Measurements from ENCODE around the gene NHLRC1. TPM values are rescaled to one million over a fixed set of nuclear protein-coding genes. Genes with fewer than 3 reads are reported as not detected.

Gene NHLRC1
- polyA plus RNA-seq, 1 donor from 2014 or later: 0.32 TPM

- Histone ChIP-seq H2AFZ (ENCODE audit: low read depth, low read length) (no peak overlapping the region), H3K27ac (ENCODE audit: low read length) (no peak overlapping the region), H3K79me2 (replicated peaks; ENCODE audit: insufficient read depth, low read length) (no peaks in the 10 kb centered on the region), H3K9ac (ENCODE audit: low read length) (no peak overlapping the region), H3K27me3 (ENCODE audit: insufficient read depth, low read depth, low read length) (no peaks in the 10 kb centered on the region), H3F3A (ENCODE audit: insufficient read depth, low read length, poor library complexity, severe bottlenecking) (no peaks in the 10 kb centered on the region), H3K36me3 (ENCODE audit: insufficient read depth, low read length) (peaks cover 20% of the 10 kb centered on the region), H3K4me2 (ENCODE audit: low read length) (no peak overlapping the region), H4K20me1 (ENCODE audit: insufficient read depth) (no peaks in the 10 kb centered on the region), H3K4me3 (ENCODE audit: low read length) (no peak overlapping the region), H3K9me3 (ENCODE audit: low read length) (no peaks in the 10 kb centered on the region), H3K9me2 (ENCODE audit: insufficient read depth, low read length) (no peaks in the 10 kb centered on the region)
- no peak for TF ChIP-seq CTCF (IDR thresholded peaks at IDR 0.05; ENCODE audit: poor library complexity, severe bottlenecking)
- no peak for TF ChIP-seq EZH2 (IDR thresholded peaks at IDR 0.05; ENCODE audit: borderline replicate concordance, insufficient read depth, low read length, poor library complexity, severe bottlenecking)
- no peak for TF ChIP-seq REST (IDR thresholded peaks at IDR 0.05; ENCODE audit: borderline replicate concordance)
- no peak for TF ChIP-seq EP300 (conservative IDR thresholded peaks at IDR 0.05; ENCODE audit: poor library complexity, severe bottlenecking)
- no peak for TF ChIP-seq RAD21 (conservative IDR thresholded peaks at IDR 0.05)
- no peak for TF ChIP-seq SMC3 (conservative IDR thresholded peaks at IDR 0.05; ENCODE audit: poor library complexity)
- no peak for TF ChIP-seq TAF1 (IDR thresholded peaks at IDR 0.05; ENCODE audit: low read depth)
- TF ChIP-seq MXI1 (conservative IDR thresholded peaks at IDR 0.05; ENCODE audit: poor library complexity, severe bottlenecking): no peak
- TF ChIP-seq POLR2AphosphoS5 (IDR thresholded peaks at IDR 0.05): no peak
These were observed 45.8 kb upstream of the NHLRC1 start for GRCh38 chr6:18168264-18168663.

DNA sequence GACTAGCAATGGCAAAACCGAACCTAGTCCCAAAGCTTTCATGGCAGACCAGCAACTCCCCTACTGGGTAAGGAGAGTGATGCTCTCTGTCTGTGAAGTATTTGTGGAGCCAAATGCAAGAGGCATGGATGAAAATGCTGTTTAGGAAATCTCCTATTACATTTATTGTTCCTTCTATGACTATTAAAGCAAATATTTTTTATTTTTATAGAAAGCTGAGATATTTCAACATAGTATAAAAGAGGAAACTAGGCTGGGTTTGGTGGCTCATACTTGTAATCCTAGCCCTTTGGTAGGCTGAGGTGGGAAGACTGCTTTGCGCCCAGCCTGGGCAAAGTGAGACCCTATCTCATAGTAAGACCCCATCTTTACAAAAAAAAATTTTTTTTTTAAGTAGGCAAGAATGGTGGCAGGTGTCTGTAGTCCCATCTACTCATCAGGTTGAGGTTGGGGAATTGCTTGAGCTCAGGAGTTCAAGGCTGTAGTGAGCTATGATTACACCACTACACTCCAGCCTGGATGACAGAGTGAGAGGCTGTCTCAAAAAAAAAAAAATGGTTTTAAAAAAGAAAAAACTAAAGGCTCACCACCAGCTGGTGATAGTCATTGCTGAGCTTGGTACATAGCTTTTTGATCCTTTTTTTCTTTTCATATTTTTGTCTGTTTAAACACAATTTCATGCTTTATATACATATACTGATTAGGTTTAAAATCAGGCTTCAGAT, 44.0 kb upstream of the NHLRC1 start:
- Histone ChIP-seq H3K27me3 (ENCODE audit: insufficient read depth, low read depth, low read length) (no peaks in the 10 kb centered on the region), H3F3A (ENCODE audit: insufficient read depth, low read length, poor library complexity, severe bottlenecking) (no peaks in the 10 kb centered on the region), H3K4me3 (ENCODE audit: low read length) (no peak overlapping the region), H3K9me2 (ENCODE audit: insufficient read depth, low read length) (no peaks in the 10 kb centered on the region), H3K79me2 (replicated peaks; ENCODE audit: insufficient read depth, low read length) (no peaks in the 10 kb centered on the region), H3K27ac (ENCODE audit: low read length) (no peak overlapping the region), H4K20me1 (ENCODE audit: insufficient read depth) (no peaks in the 10 kb centered on the region), H2AFZ (ENCODE audit: low read depth, low read length) (no peak overlapping the region), H3K4me2 (ENCODE audit: low read length) (no peak overlapping the region), H3K9ac (ENCODE audit: low read length) (no peak overlapping the region), H3K36me3 (ENCODE audit: insufficient read depth, low read length) (peaks cover 20% of the 10 kb centered on the region), H3K9me3 (ENCODE audit: low read length) (no peaks in the 10 kb centered on the region)
- TF ChIP-seq POLR2AphosphoS5 (IDR thresholded peaks at IDR 0.05) (no peak), REST (IDR thresholded peaks at IDR 0.05; ENCODE audit: borderline replicate concordance) (no peak), EP300 (conservative IDR thresholded peaks at IDR 0.05; ENCODE audit: poor library complexity, severe bottlenecking) (no peak), CTCF (IDR thresholded peaks at IDR 0.05; ENCODE audit: poor library complexity, severe bottlenecking) (no peak), TAF1 (IDR thresholded peaks at IDR 0.05; ENCODE audit: low read depth) (no peak), RAD21 (conservative IDR thresholded peaks at IDR 0.05) (no peak), MXI1 (conservative IDR thresholded peaks at IDR 0.05; ENCODE audit: poor library complexity, severe bottlenecking) (no peak), EZH2 (IDR thresholded peaks at IDR 0.05; ENCODE audit: borderline replicate concordance, insufficient read depth, low read length, poor library complexity, severe bottlenecking) (no peak), SMC3 (conservative IDR thresholded peaks at IDR 0.05; ENCODE audit: poor library complexity) (no peak)

Measured in neural cell (in vitro differentiated cells).